NCI-H2196 treated with DMSO at 0.1 percent for 48 hours (cell line): ENCODE results near the gene TMEM184A.
A peak's percentile ranks its signal among the peaks of the same experiment; 100 is the strongest.

Experiments used
- DNase-seq: peaks from one replicate; lab custom pipeline; 2025; ENCODE audit not compliant: unreplicated experiment; lab: John Stamatoyannopoulos, UW

TMEM184A gene

DNA sequence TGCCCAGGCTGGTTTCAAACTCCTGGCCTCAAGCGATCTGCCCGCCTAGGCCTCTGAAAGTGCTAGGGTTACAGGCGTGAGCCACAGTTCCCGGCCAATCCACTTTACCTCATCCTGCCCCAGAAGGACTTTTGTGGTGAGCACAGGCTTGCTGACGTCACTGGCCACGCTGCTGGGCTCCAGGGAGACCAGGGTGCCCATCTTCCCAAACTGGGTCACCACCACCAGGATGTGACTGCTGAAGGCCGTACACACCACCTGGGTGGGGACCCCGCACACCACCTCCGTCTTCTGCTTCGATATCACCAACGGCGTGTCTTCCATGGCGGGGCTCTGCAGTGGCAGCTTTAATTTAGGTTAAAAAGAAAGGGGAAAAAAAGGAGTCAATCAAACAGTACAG, 13.0 kb upstream of the TMEM184A start:
- DNase-seq, result peak; percentile 28

GRCh38 chr7:1567896-1568510, 12.0 kb upstream of the TMEM184A start:
- DNase-seq, result no peak

DNA sequence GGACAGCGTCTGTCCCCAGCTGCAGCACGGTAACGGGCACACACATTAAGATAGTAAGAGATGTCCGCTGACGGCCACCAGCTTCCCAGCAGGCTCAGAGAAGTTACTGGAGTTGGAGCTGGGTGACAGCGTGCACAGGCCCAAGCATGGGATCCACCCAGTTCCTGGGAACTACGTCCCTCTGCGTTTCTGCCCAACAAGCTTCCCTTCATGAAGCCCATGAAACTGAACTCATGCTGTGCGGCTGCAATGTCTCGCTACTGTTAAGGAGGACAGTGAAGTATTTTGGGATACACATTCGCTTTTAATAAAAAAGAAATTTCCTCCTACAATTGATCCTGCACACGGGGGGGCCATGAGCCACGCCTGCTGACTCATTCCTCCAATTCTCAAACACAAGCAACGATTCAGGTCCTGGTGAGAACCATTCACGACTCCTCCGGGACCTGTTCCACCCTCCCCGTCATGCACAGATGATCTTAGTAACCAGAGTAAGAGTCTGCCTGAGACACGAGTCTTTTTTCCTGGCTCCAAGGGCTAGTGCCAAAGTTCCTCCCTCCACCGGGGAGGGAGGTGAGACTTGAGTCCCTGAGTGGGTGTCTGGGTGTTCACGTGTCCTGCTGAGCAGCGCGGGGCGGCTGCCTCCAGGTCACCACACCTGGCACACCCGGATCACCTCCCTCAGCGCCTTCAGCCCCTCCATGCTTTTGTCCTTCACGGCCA, 11.2 kb upstream of the TMEM184A start:
- DNase-seq, result no peak

DNA sequence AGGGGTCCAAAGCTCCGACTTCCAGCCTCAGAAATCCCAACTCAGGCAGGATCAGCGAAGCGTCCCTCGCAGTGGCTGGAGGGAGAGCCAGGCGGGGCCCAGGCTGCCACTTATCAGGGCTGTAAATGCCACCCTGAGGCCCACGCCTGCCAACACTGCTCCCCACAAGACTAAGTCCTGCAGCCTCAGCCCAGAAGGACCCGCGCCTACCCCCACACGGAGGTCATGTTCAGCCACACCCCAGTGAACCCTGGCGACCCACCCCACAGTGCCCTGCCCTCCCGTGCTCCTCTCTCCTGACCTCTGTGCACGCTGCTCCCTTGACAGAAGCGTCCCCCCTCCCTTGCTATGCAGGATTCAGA, 10.7 kb upstream of the TMEM184A start:
- no peak for DNase-seq

DNA sequence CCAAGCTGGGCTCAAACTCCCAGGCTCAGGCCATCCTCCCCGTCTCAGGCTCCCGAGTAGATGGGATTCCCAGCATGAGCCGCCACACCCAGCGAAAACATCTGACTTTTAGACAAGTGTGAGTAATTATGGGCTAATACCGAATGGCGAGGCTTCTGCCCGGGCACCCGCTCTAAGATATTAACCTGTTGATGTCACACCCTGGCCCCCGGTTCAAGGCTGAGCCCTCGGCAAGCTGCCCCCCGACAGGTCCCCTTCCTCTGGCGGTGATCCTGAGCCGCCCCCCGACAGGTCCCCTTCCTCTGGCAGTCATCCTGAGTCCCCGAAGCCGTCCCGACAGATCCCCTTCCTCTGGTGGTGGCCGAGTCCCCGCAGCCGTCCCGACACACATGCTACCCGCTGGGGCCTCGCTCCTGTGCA, 8.6 kb upstream of the TMEM184A start:
- no peak for DNase-seq

DNA sequence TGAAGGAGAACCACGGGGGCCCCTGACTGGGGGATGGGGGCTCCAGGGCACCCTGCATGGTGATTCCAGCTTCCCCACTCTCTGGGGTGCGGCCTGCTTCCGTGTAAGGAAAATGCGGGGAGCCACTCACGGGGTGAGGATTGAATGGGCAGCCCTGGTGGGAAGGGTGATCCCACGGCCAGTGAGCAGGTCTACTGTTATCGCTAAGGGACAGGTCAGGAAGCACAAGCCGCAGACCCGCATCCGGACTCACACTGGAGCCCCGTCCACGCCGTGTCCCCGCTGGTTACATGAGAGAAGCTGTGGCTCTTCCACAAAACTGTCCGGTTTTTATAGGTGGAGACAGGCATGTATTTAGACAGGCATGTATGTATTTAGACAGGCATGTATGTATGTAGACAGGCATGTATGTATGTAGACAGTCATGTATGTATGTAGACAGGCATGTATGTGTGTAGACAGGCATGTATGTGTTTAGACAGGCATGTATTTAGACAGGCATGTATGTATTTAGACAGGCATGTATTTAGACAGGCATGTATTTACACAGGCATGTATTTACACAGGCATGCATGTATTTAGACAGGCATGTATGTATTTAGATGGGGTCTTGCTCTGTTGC, 8.1 kb upstream of the TMEM184A start:
- DNase-seq, result no peak

DNA sequence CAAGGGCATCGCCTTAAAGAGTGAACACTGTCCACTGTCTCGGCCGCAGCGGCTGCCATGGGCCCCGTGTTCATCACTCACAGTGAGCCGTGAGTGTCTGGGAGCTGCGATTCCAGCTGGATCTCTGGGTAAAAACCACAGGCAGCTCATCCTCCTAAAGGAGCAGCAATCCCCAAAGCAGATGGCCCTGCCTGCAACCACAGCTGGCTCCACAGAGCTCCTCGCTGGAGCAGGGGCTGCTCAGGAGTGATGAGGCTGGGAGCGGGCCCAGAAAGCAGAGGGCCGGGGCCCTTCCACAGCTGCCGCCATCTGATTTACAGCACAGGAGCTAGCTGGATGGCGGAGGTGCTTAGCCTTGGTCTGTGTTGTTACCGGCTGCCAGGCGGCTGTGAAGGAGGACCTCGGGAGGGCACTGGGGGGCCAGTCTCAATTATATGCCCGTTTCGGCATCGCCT, 6.6 kb upstream of the TMEM184A start:
- DNase-seq, result no peak

- DNase-seq, result no peak
These were observed 6.1 kb upstream of the TMEM184A start for GRCh38 chr7:1562116-1562515.

GRCh38 chr7:1561036-1561940, 5.3 kb upstream of the TMEM184A start:
- no peak for DNase-seq

GRCh38 chr7:1560620-1561031, 4.6 kb upstream of the TMEM184A start:
- no peak for DNase-seq

DNA sequence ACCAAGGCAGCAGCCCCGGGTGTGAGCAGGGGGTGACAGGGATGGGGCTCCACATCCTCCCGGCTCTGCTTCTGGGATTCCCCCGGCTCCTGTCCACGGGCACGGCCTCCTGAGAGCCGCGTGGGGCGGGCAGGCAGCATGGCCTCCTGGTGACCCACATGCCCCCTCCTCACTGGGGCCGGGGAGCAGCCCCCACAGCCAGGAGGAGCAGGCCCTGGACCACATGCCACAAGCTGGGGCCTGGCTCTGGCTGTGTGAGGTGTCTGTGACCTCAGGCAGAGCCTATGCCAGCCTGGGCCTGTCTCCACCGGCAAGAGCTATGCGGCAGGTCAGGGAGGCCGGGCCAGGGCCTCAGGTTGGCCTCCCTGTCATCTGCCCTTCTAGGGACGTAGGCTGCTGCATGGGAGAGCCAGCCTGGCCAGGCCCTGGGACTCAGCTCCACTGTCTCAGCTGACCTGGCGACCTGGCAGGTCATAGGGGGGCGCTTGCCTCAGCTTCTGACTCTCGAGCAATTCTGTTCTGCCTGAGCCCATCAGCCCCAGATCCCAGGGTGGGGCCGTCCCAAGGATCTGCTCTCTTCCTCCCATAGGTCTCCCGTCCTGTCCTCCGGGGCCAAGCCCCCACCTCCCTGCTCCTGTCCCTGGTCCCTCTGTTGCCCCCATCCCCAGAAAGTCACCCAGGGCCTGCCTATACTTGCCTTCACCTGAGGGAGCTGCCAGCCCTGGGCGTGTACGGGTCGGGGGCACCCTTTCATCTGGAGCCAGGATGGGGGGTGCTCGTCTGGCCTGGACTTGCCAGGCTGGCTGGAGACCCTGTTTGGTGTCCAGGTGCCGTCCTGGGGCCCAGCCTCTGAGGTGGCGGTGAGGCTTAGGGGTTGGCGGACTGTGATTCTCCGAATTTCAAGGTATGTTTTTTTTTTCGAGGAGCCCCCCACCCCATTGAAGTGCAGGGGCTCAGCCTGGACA, 3.9 kb upstream of the TMEM184A start:
- no peak for DNase-seq

GRCh38 chr7:1558841-1559625, 3.0 kb upstream of the TMEM184A start:
- no peak for DNase-seq

GRCh38 chr7:1558181-1558811, 2.3 kb upstream of the TMEM184A start:
- no peak for DNase-seq

DNA sequence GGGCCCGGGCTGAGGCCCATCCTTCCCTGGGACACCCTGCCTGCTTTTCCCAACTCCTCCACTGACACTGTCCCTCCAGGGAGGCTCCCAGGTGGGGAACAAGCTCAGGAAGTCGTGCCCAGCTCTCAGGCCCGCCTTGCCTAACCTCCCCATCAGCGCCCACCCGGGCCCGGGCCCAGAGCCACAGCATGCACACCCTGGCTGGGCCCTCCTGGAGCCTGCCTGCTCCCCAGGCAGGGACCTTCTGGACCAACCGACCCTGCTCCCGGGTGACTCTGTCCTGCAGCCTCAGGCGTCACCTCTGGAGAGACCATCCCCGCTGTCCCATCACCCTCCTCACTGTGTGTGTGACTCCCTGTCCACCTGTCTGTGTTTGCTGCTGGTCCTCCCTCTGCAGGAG, 1.8 kb upstream of the TMEM184A start:
- no peak for DNase-seq

- no peak for DNase-seq
These were observed 1.0 kb upstream of the TMEM184A start for GRCh38 chr7:1557006-1557405.

DNA sequence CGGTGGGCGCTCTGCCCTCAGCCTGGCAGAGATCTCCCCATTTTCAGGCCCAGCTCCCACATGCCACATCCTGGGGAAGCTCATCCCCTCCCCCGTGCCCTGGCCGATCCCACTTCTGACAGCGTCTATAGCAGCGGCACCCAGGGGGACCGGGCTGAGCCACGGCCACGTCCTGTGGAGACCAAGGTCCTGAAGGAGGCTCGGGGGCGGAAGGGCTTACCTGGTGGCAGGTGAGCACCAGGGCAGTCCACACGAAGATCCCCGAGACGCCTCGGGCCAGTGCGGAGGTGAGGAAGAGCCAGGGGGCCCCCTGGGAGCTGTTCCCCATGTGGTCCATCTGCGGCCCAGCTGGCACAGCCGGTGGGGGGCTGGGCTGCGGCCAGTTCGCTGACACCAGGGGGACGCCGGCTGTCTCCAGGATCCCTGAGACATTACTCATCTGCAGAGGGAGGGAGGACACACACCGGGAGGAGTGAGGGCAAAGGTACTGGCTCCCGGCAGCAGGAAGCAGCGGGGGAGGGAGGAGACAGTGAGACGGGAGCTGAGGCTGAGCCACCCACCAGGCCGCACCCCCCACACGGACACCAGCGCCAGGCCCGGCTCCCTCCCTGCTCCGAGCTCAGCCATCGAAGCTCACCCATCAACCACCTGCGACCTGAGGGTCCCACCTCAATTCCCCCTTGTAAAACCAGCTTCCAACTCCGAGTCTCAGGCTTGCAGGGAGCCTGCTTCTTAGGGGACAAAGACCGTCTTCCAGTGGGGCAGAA, 776 bp downstream of the TMEM184A start:
- peak; percentile 77 for DNase-seq

- no peak for DNase-seq
These were observed 1.5 kb downstream of the TMEM184A start for GRCh38 chr7:1554333-1555045.
